ENCODE data around the gene TAS1R3.

The TAS1R3 gene

DNA sequence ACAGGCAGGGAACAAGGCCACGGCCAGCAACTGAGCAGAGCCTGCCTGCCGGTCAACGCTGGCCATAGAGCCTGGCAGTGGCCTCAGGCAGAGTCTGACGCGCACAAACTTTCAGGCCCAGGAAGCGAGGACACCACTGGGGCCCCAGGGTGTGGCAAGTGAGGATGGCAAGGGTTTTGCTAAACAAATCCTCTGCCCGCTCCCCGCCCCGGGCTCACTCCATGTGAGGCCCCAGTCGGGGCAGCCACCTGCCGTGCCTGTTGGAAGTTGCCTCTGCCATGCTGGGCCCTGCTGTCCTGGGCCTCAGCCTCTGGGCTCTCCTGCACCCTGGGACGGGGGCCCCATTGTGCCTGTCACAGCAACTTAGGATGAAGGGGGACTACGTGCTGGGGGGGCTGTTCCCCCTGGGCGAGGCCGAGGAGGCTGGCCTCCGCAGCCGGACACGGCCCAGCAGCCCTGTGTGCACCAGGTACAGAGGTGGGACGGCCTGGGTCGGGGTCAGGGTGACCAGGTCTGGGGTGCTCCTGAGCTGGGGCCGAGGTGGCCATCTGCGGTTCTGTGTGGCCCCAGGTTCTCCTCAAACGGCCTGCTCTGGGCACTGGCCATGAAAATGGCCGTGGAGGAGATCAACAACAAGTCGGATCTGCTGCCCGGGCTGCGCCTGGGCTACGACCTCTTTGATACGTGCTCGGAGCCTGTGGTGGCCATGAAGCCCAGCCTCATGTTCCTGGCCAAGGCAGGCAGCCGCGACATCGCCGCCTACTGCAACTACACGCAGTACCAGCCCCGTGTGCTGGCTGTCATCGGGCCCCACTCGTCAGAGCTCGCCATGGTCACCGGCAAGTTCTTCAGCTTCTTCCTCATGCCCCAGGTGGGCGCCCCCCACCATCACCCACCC, at the start of gene TAS1R3:
Gene TAS1R3 (plus strand): TSS at position 213 of the 898 bp plus-strand sequence. CDS start 66 bp downstream, at position 279.
- no peak for DNase-seq (ENCODE audit: low spot score)

GRCh38 chr1:1281533-1282321, 49.4 kb upstream of the TAS1R3 start:
- DNase-seq (ENCODE audit: low spot score) = no peak

GRCh38 chr1:1282998-1283397, 48.1 kb upstream of the TAS1R3 start:
- DNase-seq (ENCODE audit: low spot score) = no peak

- peak; percentile 68 for DNase-seq (ENCODE audit: low spot score)
These were observed 47.3 kb upstream of the TAS1R3 start for GRCh38 chr1:1283821-1284220.

- DNase-seq (ENCODE audit: low spot score) = no peak
These were observed 46.6 kb upstream of the TAS1R3 start for GRCh38 chr1:1284221-1285101.

- DNase-seq (ENCODE audit: low spot score) = no peak
These were observed 45.9 kb upstream of the TAS1R3 start for GRCh38 chr1:1285102-1285571.

- DNase-seq (ENCODE audit: low spot score) = no peak
These were observed 45.3 kb upstream of the TAS1R3 start for GRCh38 chr1:1285611-1286311.

DNA sequence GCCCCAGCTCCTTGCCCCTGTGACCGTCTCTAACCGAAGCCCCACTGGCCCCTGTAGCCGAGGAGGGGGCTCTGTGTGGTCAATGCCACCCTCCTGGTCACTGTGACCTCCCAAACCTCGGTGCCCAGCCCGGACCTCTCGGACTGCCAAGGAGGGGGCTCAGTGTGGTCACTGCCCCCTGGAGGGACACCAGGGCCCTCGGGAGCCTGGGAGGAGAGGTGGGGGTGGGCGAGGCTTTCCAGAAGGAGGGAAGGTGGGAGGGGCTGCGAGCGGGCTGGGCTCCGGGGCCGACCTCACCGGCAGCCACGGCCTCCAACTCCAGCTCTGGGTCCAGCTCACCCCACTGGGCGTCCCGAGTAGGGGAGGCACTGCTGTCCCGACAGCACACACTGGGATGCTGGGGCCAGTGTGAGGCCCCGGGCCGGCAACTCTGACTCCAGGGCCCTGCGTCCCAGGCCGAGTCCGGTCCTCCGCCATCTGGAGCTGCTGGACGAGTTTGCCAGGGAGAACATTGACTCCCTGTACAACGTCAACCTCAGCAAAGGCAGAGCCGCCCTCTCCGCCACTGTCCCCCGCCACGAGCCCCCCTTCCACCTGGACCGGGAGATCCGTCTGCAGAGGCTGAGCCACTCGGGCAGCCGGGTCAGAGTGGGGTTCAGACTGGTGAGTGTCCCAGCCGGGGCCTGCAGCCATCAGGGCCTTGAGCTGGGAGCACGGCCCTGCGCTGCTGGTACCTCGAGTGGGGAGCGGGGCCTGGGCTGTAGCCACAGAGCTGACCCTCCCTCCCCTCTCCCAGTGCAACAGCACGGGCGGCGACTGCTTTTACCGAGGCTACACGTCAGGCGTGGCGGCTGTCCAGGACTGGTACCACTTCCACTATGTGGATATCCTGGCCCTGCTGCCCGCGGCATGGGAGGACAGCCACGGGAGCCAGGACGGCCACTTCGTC, 44.5 kb upstream of the TAS1R3 start:
- DNase-seq (ENCODE audit: low spot score) = no peak

DNA sequence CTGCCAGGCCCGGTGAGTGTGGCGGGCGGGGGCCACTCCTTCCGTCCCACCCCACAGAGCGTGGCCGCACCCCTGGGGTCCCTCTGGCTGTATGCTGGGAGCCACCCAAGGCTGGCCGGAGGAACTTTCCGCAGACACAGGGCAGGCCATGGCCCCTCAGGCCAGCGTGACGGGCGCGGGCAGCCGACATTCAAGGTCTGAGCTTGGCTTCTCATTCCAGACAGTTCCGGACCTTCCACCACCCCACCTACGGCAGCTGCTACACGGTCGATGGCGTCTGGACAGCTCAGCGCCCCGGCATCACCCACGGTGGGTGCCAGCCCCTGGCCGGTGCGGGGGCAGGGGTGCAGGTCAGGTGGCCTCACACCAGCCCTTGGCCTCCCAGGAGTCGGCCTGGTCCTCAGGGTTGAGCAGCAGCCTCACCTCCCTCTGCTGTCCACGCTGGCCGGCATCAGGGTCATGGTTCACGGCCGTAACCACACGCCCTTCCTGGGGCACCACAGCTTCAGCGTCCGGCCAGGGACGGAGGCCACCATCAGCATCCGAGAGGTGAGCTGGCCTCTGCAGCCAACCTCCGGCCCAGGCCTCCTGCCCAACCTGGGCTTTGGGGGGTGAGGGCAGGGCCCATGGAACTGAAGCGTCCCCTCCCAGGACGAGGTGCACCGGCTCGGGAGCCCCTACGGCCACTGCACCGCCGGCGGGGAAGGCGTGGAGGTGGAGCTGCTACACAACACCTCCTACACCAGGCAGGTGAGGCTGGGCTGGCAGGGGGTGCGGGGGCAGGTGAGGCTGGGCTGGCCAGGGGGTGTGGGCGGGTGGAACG, 43.6 kb upstream of the TAS1R3 start:
- DNase-seq (ENCODE audit: low spot score) = no peak

GRCh38 chr1:1290238-1290731, 40.8 kb upstream of the TAS1R3 start:
- DNase-seq (ENCODE audit: low spot score) = peak; percentile 86

- DNase-seq (ENCODE audit: low spot score) = no peak
These were observed 40.0 kb upstream of the TAS1R3 start for GRCh38 chr1:1291023-1291528.

DNA sequence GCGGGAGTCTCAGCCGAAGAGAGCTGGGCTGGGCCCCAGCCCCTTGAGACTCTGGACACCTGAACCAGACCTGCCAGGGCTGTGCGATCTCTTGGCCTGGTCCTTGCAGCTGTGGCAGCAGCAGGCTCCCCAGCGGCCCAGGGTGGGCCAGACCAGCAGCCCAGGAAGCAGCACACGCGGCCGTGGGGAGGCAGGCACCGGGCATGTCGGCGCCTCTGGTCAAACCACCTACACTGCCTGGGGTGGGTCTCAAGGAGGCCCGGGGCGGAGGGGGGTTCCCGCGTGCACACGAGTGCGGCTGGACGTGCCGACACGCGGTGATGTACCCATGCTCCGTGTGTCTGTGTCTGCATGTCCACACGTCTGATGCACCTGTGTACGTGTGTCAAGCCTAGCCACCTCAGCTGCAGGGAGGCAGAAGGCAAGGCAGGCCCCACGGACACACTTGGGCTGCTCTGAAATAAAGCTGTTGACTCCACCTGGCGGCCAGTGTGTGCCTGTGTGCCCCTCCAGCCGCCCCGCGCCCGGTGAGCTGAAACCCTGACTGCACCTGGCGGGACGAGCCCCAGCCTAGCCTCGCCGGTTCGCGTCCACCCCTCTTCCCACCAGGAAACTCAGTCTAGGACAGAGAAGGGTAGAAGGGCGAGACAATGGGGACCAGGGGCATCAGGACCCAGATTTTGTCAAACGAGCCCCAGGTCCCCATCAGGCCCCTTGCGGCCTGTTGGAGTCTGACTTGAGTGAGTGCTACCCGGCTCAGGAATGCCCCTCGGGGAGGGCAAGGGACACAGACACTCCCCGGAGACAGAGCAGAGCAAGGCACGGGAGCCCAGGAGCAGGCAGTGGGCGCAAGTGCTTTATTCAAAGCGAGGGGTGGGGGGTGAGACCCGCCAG, 39.3 kb upstream of the TAS1R3 start:
- peak; percentile 83 for DNase-seq (ENCODE audit: low spot score)

GRCh38 chr1:1292442-1292779, 38.7 kb upstream of the TAS1R3 start:
- no peak for DNase-seq (ENCODE audit: low spot score)

GRCh38 chr1:1292851-1293250, 38.2 kb upstream of the TAS1R3 start:
- no peak for DNase-seq (ENCODE audit: low spot score)

DNA sequence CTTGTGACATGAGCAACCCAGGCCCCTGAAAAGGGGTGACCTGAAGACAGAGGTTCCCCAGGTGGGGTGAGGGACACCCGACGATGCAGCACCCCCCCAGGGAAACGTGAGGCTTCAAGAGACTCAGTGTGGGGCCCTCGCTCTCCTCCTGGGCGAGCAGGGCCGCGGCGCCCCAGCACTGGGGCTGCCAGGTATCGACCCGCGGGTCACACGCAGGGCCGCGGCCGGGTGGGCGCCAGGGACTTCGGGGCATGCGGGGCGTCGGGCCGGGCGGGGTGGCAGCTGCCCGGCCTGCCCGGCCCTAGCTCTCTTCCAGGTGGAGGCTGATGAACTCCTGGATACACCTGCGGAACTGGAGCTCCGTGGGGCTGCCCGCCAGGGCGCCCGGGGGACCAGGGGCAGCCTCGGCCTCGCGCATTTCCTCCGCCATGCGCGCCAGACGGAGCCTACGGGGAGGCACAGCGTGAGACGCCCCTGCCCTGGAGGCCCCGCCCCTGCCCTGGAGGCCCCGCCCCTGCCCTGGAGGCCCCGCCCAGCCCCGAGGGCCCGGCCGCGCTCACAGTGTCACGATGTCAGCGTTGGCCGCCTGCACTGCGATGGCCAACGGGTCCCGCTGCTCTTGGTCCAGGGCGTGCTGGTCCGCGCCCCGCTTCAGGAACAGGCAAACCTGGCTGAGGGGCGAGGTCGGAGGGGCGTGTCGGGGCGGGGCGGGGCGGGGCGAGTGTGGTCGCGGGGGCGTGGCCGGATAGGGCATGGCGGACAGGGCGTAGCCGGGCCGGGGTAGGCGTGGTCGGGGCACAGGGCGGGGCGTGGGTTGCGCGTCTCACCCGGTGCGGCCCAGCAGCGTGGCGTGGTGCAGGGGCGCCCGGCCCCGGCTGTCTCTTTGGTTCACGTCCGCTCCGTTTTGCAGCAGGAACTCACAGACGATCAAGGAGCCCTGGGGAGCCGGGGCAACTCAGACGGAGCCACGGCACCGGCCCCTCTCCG, 37.5 kb upstream of the TAS1R3 start:
- no peak for DNase-seq (ENCODE audit: low spot score)

DNA sequence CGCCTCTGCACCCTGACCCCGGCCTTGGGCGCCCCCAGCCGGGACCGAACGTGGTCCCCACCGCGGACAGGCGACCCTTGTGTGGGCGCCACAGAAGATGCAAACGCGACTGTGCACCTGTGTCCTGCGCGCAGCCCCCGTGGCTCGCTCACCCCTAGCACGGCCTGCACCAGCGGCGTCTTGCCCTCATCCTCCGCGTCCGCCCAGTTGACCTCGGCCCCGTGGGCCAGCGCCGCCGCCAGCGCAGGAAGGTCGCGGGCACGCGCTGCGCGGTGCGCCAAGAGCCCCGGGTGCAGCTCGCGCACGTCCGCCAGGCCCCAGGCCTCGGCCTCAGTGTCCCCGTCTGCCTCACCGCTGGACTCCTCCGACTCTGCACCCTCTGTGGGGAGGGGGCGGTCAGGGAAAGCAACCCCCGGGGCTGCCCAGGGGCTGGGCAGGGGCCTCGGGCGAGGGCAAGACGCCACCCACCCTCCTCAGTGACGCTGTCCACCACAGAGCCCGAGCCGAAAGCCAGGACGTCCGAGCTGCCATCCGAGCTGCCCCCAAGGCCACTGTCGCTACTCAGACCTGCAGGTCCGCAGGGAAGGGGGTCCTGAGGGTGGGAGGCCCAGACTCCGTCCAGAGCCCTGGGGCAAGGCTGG, 36.7 kb upstream of the TAS1R3 start:
- DNase-seq (ENCODE audit: low spot score) = no peak
